NCI-H2081 (cell line): ENCODE measurements around the gene TECR.
A peak's percentile ranks its signal among the peaks of the same experiment; 100 is the strongest.
"Not testable (repeated sequence)": the region's sequence is repeated elsewhere in the genome, so short reads cannot be mapped to it uniquely, and the experiment has no call there.

Experiments
- DNase-seq, 2 experiments: peaks; one replicate each; lab custom pipeline; 2025; lab: John Stamatoyannopoulos, UW

Gene TECR, protein sequence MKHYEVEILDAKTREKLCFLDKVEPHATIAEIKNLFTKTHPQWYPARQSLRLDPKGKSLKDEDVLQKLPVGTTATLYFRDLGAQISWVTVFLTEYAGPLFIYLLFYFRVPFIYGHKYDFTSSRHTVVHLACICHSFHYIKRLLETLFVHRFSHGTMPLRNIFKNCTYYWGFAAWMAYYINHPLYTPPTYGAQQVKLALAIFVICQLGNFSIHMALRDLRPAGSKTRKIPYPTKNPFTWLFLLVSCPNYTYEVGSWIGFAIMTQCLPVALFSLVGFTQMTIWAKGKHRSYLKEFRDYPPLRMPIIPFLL

GRCh38 chr19:14529254-14530004, at the start of gene TECR:
Gene TECR (plus strand): TSS chr19:14529594. CDS start chr19:14529697, 103 bp downstream.
- peak; percentile 99 to 100 for DNase-seq

DNA sequence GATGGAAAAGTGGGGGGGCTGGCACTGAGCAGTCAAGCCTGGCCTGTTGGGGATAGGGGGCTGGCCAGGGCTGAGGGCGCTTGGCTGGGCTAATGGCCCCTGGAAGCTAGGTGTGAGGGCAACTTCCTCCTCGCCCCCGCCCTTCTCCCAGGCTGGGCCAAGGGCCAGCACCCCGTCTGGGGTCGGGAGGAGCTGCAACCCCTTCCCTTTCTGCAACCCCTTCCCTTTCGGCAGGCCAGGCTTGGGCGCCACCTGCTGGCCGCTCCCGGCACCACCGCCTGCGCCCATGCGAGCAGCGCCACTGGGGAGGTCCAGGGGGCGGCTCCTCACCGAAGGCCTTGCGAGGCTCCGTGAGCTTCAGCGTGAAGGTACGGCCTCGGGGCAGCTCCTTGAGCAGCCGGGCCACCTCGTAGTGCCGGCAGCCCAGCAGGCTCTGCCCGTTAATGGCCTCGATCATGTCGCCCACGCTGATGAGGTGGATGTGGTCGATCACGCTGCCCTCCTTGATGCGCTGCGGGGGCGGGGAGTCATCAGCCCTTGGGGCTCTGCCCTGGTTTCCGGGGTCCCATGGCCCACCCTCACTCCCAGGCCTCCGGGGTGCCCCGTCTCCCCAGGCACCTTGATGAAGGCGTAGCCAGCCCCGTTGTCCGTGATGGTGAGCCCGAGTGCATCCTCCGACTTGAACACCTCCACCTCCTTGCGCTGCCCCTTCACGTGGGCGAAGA, 49.3 kb upstream of the TECR start:
- no peak for DNase-seq

- DNase-seq, result no peak
Observed at GRCh38 chr19:14480700-14481079, 48.7 kb upstream of the TECR start.

DNA sequence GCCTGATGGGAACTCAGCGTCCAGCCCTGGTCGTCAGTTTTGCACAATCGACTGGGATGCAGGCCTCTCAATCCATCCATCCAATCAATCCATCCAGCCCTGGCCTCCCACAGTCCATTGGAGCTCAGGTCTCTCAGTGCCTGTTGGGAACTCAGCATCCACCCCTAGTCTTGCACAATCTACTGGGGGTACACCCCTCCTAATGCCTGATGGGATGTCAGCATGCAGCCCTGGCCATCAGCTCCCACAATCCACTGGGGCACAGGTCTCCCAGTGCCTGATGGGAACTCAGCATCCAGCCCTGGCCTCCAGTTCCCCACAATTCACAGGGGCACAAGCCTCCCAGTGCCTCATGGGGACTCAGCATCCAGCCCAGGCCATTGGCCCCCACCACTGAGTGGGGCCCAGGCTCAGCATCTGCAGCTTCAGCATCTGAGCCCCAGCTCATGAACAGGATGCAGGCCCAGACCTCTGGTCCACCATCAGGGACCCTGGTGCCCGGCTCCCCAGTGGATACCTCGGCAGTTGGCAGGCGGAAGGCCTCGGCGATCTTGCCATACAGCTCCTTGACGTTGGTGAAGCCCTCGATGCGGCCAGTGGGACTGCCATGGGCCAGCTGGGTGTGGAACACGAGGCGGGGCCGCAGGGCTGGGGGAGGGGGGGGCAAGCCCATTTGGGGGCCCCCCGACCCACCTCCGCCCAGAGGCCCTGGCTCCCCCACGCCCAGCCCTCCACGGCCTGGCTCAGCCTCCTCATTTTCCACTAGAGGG, 47.0 kb upstream of the TECR start:
- DNase-seq, result no peak

- DNase-seq, result no peak
Observed at GRCh38 chr19:14487370-14488125, 41.8 kb upstream of the TECR start.

- no peak for DNase-seq
Observed at GRCh38 chr19:14492756-14493337, 36.5 kb upstream of the TECR start.

GRCh38 chr19:14494411-14494810, 35.0 kb upstream of the TECR start:
- no peak for DNase-seq

GRCh38 chr19:14494910-14495671, 34.3 kb upstream of the TECR start:
- DNase-seq, result no peak

DNA sequence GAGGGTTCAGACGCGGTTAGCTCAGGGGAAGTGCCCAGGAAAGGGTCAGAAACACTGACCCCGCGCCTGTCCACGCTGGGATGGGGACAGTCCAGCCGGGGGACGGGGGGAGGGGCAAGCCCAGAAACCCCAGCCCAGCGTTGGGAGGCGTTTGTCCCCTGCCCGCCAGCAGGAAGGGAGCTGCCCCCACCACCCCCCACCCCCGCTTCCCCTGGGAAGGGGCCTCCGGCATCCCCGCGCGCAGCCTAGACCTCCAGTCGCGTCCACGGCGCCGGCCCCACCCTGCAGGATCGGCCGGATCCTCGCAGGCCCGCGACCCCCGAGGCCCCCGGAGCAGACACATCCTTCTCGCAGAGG, 33.7 kb upstream of the TECR start:
- no peak for DNase-seq

DNA sequence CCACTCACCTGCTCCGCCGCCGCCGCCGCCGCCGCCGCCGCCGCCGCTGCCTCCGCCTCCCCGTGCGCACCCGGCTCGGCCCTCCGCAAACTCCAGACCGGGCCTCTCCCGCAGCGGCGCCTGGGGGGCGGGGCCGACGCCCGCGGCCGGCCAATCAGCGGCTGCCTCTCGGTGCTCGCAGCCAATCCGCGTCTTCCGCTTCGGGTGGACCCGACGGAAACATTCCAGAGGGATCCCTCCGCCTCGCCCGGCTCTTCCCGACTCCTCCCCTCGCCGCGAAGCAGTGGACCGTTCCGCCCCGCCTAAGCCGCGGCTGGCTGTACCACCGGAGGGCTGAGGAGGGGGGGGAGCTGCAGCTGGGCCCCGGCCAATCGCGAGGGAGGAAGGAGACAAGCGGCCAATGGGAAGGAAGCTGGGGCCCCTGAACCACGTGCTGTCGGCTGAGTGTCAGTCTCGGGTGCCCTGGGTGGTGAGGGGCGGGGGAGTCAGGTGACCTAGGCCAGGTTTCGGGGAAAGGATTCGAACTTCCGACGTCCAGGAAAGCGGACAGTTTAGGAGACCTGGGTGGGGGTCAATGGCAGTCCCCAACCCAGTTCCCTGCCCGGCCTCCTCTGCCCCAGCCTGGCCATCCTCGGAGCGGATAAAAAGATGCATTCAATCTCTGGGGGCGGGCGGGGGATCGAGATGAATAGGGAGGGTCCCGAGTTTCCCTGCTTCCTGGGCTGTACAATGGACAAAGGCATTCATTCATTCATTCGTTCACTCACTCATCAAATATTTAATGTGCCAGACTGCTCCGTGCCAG, 33.2 kb upstream of the TECR start, which contains the start of gene GIPC1:
Gene GIPC1, minus strand, starts transcription at position 99 of the 805 bp plus-strand sequence. CDS start 13,151 bp downstream, outside the sequence.
- DNase-seq, result peak; percentile 98 to 99

GRCh38 chr19:14496834-14497227, 32.6 kb upstream of the TECR start:
- no peak for DNase-seq

GRCh38 chr19:14497228-14497921, 32.0 kb upstream of the TECR start:
- no peak for DNase-seq

GRCh38 chr19:14502334-14503092, 26.9 kb upstream of the TECR start:
- no peak for DNase-seq

DNA sequence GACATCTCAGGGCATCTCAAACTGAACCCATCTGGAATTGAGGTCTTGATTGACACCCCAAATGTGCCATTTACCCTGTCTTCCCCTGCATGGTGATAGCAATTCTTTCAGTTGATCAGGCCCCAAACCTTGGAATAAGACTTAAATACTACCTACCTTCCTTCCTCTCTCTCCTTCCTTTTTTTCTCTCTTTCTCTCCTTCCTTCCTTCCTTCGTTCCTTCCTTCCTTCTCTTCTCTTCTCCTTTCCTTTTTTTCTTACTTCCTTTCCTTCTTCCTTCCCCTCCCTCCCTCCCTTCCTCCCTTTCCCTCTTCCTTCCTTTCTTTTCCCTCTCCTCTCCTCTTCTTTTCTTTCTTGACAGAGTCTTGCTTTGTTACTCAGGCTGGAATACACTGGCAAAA, 26.1 kb upstream of the TECR start:
- no peak for DNase-seq

- not testable (repeated sequence) for DNase-seq
Observed at GRCh38 chr19:14504575-14504974, 24.8 kb upstream of the TECR start.

DNA sequence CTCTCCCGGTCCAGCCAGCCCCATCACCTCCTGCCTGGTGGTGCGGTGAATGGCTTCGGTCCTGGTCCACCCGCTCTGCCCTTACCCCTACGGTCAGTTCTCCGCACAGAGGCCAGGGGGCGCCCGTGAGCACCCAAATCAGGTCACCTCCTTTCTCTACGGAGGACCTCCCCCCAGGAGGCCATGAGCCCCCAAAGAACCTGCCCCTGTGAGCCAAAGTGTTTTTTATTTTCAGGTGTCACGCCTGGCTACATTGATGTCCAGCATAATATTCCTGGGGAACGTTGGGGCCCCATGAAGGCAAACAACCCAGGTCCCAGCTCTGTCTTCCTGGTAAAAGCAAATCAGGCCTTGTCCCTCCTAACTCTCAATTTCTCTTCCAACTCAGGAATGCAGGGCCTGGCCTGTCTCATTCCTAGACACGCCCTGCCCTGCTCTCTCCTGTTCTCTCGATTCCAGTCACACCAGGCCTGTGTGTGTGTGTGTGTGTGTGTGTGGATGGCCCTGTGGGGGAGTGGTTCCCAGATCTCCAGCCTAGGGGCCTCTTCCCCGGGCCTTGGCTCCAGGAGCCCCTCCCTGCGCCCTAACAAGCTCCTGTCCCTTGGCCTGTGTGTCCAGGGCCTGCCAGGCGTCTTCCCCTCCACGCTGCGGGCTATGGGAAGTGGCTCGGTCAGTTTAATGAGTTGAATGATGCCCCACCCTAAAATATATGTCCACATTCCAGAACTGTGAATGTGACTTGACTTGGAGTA, 23.7 kb upstream of the TECR start:
- peak in 1 of 2 experiments; percentile 15 for DNase-seq
